Measurements from ENCODE around the gene SUMO2. TPM values are rescaled to one million over a fixed set of nuclear protein-coding genes. Genes with fewer than 3 reads are reported as not detected.

The SUMO2 gene
- total and polyA plus RNA-seq, 9 of the 15 experiments (the other 6 are each of a cell fraction or from before 2014, with no cell fraction given), result 157 to 733 (median 419) TPM

GRCh38 chr17:75124041-75124818 is 58.5 kb downstream of the SUMO2 start (continued):
- TF ChIP-seq NEUROD1 (IDR thresholded peaks at IDR 0.05; ENCODE audit: borderline replicate concordance, low read depth, low read length, partially characterized antibody), result peak; percentile 84
- TF ChIP-seq CREM (IDR thresholded peaks at IDR 0.05; ENCODE audit: low read depth), result peak; percentile 70; the same call in 1 of the 2 replicates
- 0 out of 2 replicates have a peak, but pooled peaks have one; percentile 9 for TF ChIP-seq SMAD3 (CRISPR knock-in tag; conservative IDR thresholded peaks at IDR 0.05)
- TF ChIP-seq GABPA (tag; conservative IDR thresholded peaks at IDR 0.05; ENCODE audit: low read depth), result peak; percentile 72
- TF ChIP-seq SMAD2 (IDR thresholded peaks at IDR 0.05; ENCODE audit: low read depth, low read length), result no peak
- TF ChIP-seq ARID1B (IDR thresholded peaks at IDR 0.05), result peak; percentile 95
- TF ChIP-seq ZNF217 (CRISPR knock-in tag; IDR thresholded peaks at IDR 0.05), result no peak
- TF ChIP-seq ZNF668 (CRISPR knock-in tag; IDR thresholded peaks at IDR 0.05), result peak; percentile 73
- TF ChIP-seq ZNF77 (CRISPR knock-in tag; IDR thresholded peaks at IDR 0.05), result no peak
- no peak for TF ChIP-seq POU5F1 (IDR thresholded peaks at IDR 0.05; ENCODE audit: borderline replicate concordance, low read depth, low read length, partially characterized antibody)
- peak; percentile 85 for TF ChIP-seq ZBTB2 (IDR thresholded peaks at IDR 0.05)
- TF ChIP-seq, protein P1, sequence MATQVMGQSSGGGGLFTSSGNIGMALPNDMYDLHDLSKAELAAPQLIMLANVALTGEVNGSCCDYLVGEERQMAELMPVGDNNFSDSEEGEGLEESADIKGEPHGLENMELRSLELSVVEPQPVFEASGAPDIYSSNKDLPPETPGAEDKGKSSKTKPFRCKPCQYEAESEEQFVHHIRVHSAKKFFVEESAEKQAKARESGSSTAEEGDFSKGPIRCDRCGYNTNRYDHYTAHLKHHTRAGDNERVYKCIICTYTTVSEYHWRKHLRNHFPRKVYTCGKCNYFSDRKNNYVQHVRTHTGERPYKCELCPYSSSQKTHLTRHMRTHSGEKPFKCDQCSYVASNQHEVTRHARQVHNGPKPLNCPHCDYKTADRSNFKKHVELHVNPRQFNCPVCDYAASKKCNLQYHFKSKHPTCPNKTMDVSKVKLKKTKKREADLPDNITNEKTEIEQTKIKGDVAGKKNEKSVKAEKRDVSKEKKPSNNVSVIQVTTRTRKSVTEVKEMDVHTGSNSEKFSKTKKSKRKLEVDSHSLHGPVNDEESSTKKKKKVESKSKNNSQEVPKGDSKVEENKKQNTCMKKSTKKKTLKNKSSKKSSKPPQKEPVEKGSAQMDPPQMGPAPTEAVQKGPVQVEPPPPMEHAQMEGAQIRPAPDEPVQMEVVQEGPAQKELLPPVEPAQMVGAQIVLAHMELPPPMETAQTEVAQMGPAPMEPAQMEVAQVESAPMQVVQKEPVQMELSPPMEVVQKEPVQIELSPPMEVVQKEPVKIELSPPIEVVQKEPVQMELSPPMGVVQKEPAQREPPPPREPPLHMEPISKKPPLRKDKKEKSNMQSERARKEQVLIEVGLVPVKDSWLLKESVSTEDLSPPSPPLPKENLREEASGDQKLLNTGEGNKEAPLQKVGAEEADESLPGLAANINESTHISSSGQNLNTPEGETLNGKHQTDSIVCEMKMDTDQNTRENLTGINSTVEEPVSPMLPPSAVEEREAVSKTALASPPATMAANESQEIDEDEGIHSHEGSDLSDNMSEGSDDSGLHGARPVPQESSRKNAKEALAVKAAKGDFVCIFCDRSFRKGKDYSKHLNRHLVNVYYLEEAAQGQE (IDR thresholded peaks at IDR 0.05; ENCODE audit: borderline replicate concordance), result peak; percentile 56
- TF ChIP-seq, protein P1 (CRISPR knock-in tag; IDR thresholded peaks at IDR 0.05; ENCODE audit: low read depth), result 0 out of 2 replicates have a peak, but pooled peaks have one; percentile 34
- TF ChIP-seq, protein P2, sequence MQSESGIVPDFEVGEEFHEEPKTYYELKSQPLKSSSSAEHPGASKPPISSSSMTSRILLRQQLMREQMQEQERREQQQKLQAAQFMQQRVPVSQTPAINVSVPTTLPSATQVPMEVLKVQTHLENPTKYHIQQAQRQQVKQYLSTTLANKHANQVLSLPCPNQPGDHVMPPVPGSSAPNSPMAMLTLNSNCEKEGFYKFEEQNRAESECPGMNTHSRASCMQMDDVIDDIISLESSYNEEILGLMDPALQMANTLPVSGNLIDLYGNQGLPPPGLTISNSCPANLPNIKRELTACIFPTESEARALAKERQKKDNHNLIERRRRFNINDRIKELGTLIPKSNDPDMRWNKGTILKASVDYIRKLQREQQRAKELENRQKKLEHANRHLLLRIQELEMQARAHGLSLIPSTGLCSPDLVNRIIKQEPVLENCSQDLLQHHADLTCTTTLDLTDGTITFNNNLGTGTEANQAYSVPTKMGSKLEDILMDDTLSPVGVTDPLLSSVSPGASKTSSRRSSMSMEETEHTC (IDR thresholded peaks at IDR 0.05), result no peak
- peak; percentile 67; the same call in 1 of the 2 replicates for TF ChIP-seq MBD2 (IDR thresholded peaks at IDR 0.05; ENCODE audit: borderline replicate concordance, low read depth)
- TF ChIP-seq TRIM28 (IDR thresholded peaks at IDR 0.05), result no peak
- peak; percentile 77; the same call in 1 of the 2 replicates for TF ChIP-seq ZBTB17 (CRISPR knock-in tag; IDR thresholded peaks at IDR 0.05)
- TF ChIP-seq MTA2 (IDR thresholded peaks at IDR 0.05; ENCODE audit: low read depth), result peak; percentile 73
- no peak for TF ChIP-seq SETDB1 (IDR thresholded peaks at IDR 0.05; ENCODE audit: low read length)

All from K562 (cell line).